Measurements from ENCODE around the gene PROK1. TPM values are rescaled to one million over a fixed set of nuclear protein-coding genes. Genes with fewer than 3 reads are reported as not detected.

The PROK1 gene
- total RNA-seq, 1 donor from 2014 or later, result not detected

DNA sequence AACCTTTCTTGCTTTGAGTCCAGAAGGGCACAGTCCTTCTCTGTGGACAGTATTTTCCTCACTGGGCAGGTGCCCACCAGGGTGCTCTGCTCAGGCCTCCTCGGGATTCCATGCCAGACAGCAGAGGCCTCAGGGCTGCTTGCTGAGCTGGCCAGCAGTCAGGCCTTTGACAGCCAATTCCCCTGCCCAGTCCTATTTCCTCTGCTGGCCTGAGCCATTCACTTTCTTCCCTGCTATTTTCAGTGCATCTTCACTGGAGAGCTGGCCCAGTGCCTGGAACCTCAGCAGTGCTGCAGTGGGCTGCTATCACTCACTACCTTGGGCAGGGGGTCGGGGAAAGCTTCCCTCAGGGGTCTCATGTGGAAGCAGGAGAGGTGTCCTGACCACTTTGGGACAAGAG, 34.8 kb downstream of the PROK1 start:
- no peak overlapping the region for H3K9ac ChIP-seq (ENCODE audit: low read length)
- H3K36me3 ChIP-seq (ENCODE audit: insufficient read depth, low read length), result no peaks in the 10 kb centered on the region
- no peak overlapping the region for H2AFZ ChIP-seq (ENCODE audit: low read depth, low read length)
- no peaks in the 10 kb centered on the region for H4K20me1 ChIP-seq (ENCODE audit: insufficient read depth, low read length)
- no peaks in the 10 kb centered on the region for H3K79me2 ChIP-seq (ENCODE audit: insufficient read depth, low read length)
- no peak overlapping the region for H3K4me3 Mint-ChIP-seq (ENCODE audit: unreplicated experiment)
- H3K9me3 ChIP-seq (ENCODE audit: insufficient read depth, low read depth, low read length), result no peaks in the 10 kb centered on the region
- no peaks in the 10 kb centered on the region for H3K36me3 Mint-ChIP-seq (ENCODE audit: low read depth, unreplicated experiment)
- no peaks in the 10 kb centered on the region for H3K4me1 Mint-ChIP-seq (ENCODE audit: low read depth, unreplicated experiment)
- no peak for DNase-seq (ENCODE audit: low read depth)
- no peak overlapping the region for H3K27ac Mint-ChIP-seq (ENCODE audit: unreplicated experiment)
- H3K4me2 ChIP-seq (ENCODE audit: low read length), result no peak overlapping the region
- H3K27me3 Mint-ChIP-seq (ENCODE audit: low read depth, unreplicated experiment), result peaks cover 57% of the 10 kb centered on the region
- no peaks in the 10 kb centered on the region for H3K4me1 ChIP-seq (ENCODE audit: insufficient read depth, low read length)
- FAIRE-seq, result no peak
- TF ChIP-seq EZH2 (IDR thresholded peaks at IDR 0.05; ENCODE audit: insufficient read depth, low read length), result no peak
- TF ChIP-seq, protein P1, sequence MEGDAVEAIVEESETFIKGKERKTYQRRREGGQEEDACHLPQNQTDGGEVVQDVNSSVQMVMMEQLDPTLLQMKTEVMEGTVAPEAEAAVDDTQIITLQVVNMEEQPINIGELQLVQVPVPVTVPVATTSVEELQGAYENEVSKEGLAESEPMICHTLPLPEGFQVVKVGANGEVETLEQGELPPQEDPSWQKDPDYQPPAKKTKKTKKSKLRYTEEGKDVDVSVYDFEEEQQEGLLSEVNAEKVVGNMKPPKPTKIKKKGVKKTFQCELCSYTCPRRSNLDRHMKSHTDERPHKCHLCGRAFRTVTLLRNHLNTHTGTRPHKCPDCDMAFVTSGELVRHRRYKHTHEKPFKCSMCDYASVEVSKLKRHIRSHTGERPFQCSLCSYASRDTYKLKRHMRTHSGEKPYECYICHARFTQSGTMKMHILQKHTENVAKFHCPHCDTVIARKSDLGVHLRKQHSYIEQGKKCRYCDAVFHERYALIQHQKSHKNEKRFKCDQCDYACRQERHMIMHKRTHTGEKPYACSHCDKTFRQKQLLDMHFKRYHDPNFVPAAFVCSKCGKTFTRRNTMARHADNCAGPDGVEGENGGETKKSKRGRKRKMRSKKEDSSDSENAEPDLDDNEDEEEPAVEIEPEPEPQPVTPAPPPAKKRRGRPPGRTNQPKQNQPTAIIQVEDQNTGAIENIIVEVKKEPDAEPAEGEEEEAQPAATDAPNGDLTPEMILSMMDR (IDR thresholded peaks at IDR 0.05; ENCODE audit: insufficient read depth, low read depth, low read length), result no peak
- peaks cover 16% of the 10 kb centered on the region for H3K27me3 ChIP-seq (ENCODE audit: insufficient read depth, low read length)
- H3K4me3 ChIP-seq (ENCODE audit: insufficient read depth, low read depth, low read length), result no peak overlapping the region
- no peaks in the 10 kb centered on the region for H3K9me3 Mint-ChIP-seq (ENCODE audit: unreplicated experiment)
- no peak overlapping the region for H3K27ac ChIP-seq (ENCODE audit: low read depth, low read length)

DNA sequence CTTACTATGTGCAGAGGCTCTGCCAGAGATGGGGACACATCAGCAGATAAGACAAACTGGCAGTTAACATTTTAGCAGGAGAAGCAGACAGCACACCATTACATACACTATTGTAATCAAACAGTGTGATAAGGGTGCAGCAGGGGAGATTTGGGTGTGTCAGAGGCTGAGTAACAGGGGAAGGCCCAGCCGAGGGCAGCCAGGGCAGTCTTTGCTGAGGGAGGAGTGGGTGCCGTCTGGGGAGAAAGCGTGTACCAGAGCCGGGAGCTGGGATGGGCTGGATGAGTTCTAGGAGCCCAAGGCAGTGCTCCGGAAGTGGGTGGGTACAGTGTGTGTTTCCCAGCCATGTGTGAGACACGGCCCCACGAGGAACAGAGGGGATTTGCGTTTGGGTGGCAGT, 36.8 kb downstream of the PROK1 start:
- H3K4me2 ChIP-seq (ENCODE audit: low read length), result no peak overlapping the region
- Mint-ChIP-seq H3K4me1 (ENCODE audit: low read depth, unreplicated experiment) (no peaks in the 10 kb centered on the region), H3K27me3 (ENCODE audit: low read depth, unreplicated experiment) (peaks cover 60% of the 10 kb centered on the region), H3K4me3 (ENCODE audit: unreplicated experiment) (no peak overlapping the region), H3K27ac (ENCODE audit: unreplicated experiment) (no peak overlapping the region), H3K9me3 (ENCODE audit: unreplicated experiment) (no peaks in the 10 kb centered on the region), H3K36me3 (ENCODE audit: low read depth, unreplicated experiment) (peaks cover 2% of the 10 kb centered on the region)
- H3K9ac ChIP-seq (ENCODE audit: low read length), result no peak overlapping the region
- peaks cover 6% of the 10 kb centered on the region for H3K27me3 ChIP-seq (ENCODE audit: insufficient read depth, low read length)
- FAIRE-seq (no peak), DNase-seq (ENCODE audit: low read depth) (no peak)
- no peaks in the 10 kb centered on the region for H4K20me1 ChIP-seq (ENCODE audit: insufficient read depth, low read length)
- no peaks in the 10 kb centered on the region for H3K4me1 ChIP-seq (ENCODE audit: insufficient read depth, low read length)
- H3K9me3 ChIP-seq (ENCODE audit: insufficient read depth, low read depth, low read length), result no peaks in the 10 kb centered on the region
- H2AFZ ChIP-seq (ENCODE audit: low read depth, low read length), result no peak overlapping the region
- no peak overlapping the region for H3K4me3 ChIP-seq (ENCODE audit: insufficient read depth, low read depth, low read length)
- TF ChIP-seq, protein P1 (IDR thresholded peaks at IDR 0.05; ENCODE audit: insufficient read depth, low read depth, low read length), result no peak
- TF ChIP-seq EZH2 (IDR thresholded peaks at IDR 0.05; ENCODE audit: insufficient read depth, low read length), result no peak
- H3K79me2 ChIP-seq (ENCODE audit: insufficient read depth, low read length), result no peaks in the 10 kb centered on the region
- H3K27ac ChIP-seq (ENCODE audit: low read depth, low read length), result no peak overlapping the region
- no peaks in the 10 kb centered on the region for H3K36me3 ChIP-seq (ENCODE audit: insufficient read depth, low read length)

DNA sequence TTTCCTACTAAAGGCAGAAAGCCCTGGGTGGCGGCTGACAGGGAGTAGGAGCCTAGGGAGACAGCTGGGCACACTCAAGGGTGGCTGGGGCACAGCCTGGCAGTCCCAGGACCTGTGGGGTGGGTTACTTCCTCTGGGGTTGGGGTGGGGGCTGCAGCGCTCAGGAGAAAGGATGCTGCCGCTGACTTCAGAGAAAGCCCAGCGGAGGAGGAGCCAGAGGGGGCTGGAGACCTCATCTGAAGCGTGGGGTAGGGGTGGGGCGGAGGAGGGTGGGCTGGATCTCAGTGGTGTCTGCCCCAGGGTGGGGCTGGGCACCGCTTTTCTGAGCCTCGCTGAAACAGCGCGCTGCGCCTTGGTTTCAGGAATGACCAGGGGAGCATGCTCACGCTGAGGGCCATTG, 37.2 kb downstream of the PROK1 start:
- no peak for FAIRE-seq

More for the DNA sequence above, 37.2 kb downstream of the PROK1 start:
- H3K4me1 ChIP-seq (ENCODE audit: insufficient read depth, low read length), result no peaks in the 10 kb centered on the region
- H3K27me3 ChIP-seq (ENCODE audit: insufficient read depth, low read length), result peaks cover 4% of the 10 kb centered on the region
- no peak for TF ChIP-seq EZH2 (IDR thresholded peaks at IDR 0.05; ENCODE audit: insufficient read depth, low read length)
- TF ChIP-seq, protein P1 (IDR thresholded peaks at IDR 0.05; ENCODE audit: insufficient read depth, low read depth, low read length), result no peak
- Mint-ChIP-seq H3K4me1 (ENCODE audit: low read depth, unreplicated experiment) (no peaks in the 10 kb centered on the region), H3K36me3 (ENCODE audit: low read depth, unreplicated experiment) (peaks cover 2% of the 10 kb centered on the region), H3K27me3 (ENCODE audit: low read depth, unreplicated experiment) (peaks cover 59% of the 10 kb centered on the region), H3K4me3 (ENCODE audit: unreplicated experiment) (no peak overlapping the region), H3K9me3 (ENCODE audit: unreplicated experiment) (no peaks in the 10 kb centered on the region), H3K27ac (ENCODE audit: unreplicated experiment) (no peak overlapping the region)
- H4K20me1 ChIP-seq (ENCODE audit: insufficient read depth, low read length), result no peaks in the 10 kb centered on the region
- H3K79me2 ChIP-seq (ENCODE audit: insufficient read depth, low read length), result no peaks in the 10 kb centered on the region
- no peak overlapping the region for H3K4me3 ChIP-seq (ENCODE audit: insufficient read depth, low read depth, low read length)
- no peaks in the 10 kb centered on the region for H3K36me3 ChIP-seq (ENCODE audit: insufficient read depth, low read length)
- no peaks in the 10 kb centered on the region for H3K9me3 ChIP-seq (ENCODE audit: insufficient read depth, low read depth, low read length)
- H3K4me2 ChIP-seq (ENCODE audit: low read length), result no peak overlapping the region
- H2AFZ ChIP-seq (ENCODE audit: low read depth, low read length), result no peak overlapping the region
- no peak for DNase-seq (ENCODE audit: low read depth)
- no peak overlapping the region for H3K9ac ChIP-seq (ENCODE audit: low read length)
- H3K27ac ChIP-seq (ENCODE audit: low read depth, low read length), result no peak overlapping the region
